ENCODE data around the gene PPP1R2B.

PPP1R2B gene

DNA sequence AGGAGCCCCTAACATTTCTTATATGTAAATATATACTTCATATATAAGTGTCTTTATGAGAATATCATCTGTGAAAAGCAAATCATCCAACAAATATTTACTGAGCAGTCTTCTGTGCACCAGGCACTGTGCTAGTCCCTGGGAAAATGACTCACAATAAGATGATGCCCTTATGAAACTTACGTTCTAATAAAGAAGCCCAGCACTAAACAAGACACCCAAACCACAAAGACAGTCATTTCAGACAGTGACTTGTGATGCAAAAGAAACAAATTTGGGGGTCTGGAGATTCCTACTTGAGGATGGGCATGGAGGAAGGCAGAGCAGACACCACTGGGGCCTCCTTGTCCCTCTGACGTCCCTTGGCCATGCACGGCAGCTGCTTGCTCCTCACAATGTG, 30.6 kb upstream of the PPP1R2B start:
- no peak for DNase-seq
- no peaks in the 10 kb centered on the region for H3K4me1 ChIP-seq
- H3K4me3 ChIP-seq (ENCODE audit: low read depth, low read length): no peak overlapping the region
- H3K27me3 ChIP-seq: no peaks in the 10 kb centered on the region
- TF ChIP-seq, protein P1, sequence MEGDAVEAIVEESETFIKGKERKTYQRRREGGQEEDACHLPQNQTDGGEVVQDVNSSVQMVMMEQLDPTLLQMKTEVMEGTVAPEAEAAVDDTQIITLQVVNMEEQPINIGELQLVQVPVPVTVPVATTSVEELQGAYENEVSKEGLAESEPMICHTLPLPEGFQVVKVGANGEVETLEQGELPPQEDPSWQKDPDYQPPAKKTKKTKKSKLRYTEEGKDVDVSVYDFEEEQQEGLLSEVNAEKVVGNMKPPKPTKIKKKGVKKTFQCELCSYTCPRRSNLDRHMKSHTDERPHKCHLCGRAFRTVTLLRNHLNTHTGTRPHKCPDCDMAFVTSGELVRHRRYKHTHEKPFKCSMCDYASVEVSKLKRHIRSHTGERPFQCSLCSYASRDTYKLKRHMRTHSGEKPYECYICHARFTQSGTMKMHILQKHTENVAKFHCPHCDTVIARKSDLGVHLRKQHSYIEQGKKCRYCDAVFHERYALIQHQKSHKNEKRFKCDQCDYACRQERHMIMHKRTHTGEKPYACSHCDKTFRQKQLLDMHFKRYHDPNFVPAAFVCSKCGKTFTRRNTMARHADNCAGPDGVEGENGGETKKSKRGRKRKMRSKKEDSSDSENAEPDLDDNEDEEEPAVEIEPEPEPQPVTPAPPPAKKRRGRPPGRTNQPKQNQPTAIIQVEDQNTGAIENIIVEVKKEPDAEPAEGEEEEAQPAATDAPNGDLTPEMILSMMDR (IDR thresholded peaks at IDR 0.05; ENCODE audit: low read depth, low read length): no peak
- no peaks in the 10 kb centered on the region for H3K9me3 ChIP-seq
- H3K36me3 ChIP-seq: no peaks in the 10 kb centered on the region

DNA sequence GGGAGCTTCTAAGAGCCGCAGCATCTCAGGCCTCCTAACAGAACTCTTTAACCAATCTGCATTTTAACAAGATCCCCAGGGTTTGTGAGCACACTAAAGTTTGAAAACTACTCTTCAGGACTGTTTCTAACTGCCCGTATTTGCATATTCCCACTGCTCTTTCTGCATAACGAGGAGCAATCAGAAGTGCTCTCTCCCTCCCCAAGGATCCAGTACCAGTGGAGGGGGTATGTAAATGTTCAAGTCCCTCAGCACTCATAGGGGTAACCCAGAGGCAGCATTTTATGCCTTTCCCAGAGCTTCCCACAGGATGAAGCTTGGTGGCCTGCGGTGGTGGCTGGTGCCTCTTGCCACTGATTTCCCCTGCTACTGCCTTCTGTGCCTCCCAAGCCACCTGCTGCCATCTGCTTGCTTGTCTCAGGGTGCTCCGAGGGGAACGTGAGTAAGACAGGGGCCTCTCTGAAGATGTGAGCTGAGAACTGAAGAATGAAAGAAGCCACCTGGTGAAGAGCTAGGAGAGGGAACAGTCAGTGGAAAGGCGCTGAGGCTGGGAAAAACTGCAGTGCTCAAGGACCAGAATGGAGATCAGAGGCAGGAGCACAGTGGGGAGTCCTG, 30.0 kb upstream of the PPP1R2B start:
- no peak for DNase-seq
- no peaks in the 10 kb centered on the region for H3K27me3 ChIP-seq
- TF ChIP-seq, protein P1 (IDR thresholded peaks at IDR 0.05; ENCODE audit: low read depth, low read length): no peak
- no peak overlapping the region for H3K4me3 ChIP-seq (ENCODE audit: low read depth, low read length)
- no peaks in the 10 kb centered on the region for H3K36me3 ChIP-seq
- H3K4me1 ChIP-seq: no peaks in the 10 kb centered on the region
- H3K9me3 ChIP-seq: no peaks in the 10 kb centered on the region

DNA sequence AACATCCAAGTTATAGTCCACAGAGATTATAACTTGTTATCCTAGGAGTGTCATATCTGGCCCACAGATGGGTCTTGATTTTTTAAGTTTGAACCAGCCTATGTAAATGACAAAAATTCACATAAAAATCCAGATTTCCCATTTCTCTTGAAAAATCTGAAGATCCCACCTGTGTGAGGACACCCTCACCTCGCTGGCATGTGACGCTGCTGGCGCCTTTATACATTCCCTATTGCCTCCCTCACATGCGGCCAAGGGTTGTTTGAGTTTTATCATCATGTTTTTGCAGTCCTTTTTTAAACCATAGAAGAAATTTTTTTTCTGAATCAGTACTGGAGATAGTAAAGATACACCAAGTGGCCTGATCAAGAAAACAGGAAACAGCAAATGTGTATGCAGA, 25.9 kb upstream of the PPP1R2B start:
- no peaks in the 10 kb centered on the region for H3K9me3 ChIP-seq
- H3K4me1 ChIP-seq: no peaks in the 10 kb centered on the region
- no peak for DNase-seq
- no peaks in the 10 kb centered on the region for H3K36me3 ChIP-seq
- H3K27me3 ChIP-seq: no peaks in the 10 kb centered on the region
- H3K4me3 ChIP-seq (ENCODE audit: low read depth, low read length): no peak overlapping the region
- TF ChIP-seq, protein P1 (IDR thresholded peaks at IDR 0.05; ENCODE audit: low read depth, low read length): no peak

DNA sequence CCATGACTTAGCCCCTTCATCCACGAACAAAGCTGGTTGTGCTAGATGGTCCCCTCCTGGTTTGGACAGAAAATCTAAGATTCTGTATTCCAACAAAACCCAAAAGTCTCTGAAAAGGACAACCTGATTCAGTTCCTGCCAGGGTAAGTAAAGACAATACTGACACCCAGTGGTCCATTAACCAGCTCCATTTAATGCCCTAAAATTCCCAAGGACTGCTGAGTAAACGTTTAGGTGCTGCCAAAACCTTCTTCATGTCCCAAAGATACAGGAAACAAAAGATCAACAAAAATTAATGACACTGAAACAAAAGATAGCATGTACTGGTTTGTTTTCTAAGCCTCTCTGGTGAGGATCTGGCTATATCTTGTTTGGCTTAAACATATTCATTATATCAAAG, 25.3 kb upstream of the PPP1R2B start:
- no peaks in the 10 kb centered on the region for H3K9me3 ChIP-seq
- H3K36me3 ChIP-seq: no peaks in the 10 kb centered on the region
- TF ChIP-seq, protein P1 (IDR thresholded peaks at IDR 0.05; ENCODE audit: low read depth, low read length): no peak
- no peak for DNase-seq
- no peak overlapping the region for H3K4me3 ChIP-seq (ENCODE audit: low read depth, low read length)
- H3K4me1 ChIP-seq: no peaks in the 10 kb centered on the region
- H3K27me3 ChIP-seq: no peaks in the 10 kb centered on the region

DNA sequence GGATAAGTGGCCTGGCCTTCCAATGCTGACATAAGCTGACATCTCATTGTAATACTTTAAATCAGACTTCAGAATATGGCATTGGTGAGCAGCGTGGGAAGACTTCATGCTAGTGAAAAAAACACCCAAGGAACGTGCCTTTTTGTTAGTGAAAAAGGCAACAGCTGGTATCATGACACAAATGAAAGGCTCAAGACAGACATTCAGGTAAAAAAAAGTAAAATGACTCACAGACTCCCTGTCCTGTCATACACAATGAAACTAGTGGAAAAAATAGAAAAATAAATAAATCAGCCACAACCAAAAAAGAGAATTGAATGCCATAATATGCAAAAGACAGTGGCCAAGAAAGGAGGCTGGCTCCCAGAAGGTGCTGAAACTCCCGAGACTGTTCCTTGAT, 24.4 kb upstream of the PPP1R2B start:
- no peaks in the 10 kb centered on the region for H3K9me3 ChIP-seq
- H3K36me3 ChIP-seq: no peaks in the 10 kb centered on the region
- DNase-seq: no peak
- TF ChIP-seq, protein P1 (IDR thresholded peaks at IDR 0.05; ENCODE audit: low read depth, low read length): no peak
- H3K27me3 ChIP-seq: no peaks in the 10 kb centered on the region
- no peaks in the 10 kb centered on the region for H3K4me1 ChIP-seq
- no peak overlapping the region for H3K4me3 ChIP-seq (ENCODE audit: low read depth, low read length)

DNA sequence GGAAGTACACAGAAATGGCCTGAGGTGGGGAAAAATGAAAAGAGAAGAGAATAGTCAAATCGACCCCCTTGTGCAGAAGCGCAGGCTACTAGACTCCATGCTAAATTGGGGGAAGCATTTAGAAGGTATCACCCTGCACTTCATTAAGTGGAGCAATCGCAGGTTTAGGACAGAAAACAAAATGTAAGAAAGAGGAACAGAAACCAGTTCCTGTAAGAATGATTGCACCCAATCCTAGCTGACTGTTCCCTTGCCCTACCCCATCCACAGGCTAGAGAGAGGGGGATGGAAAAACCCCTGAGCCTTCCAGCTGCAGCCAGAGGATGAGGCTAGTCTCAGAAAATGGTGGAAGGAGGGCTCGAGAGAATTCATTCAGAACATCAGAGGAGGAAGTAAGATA, 23.9 kb upstream of the PPP1R2B start:
- DNase-seq: no peak
- no peaks in the 10 kb centered on the region for H3K27me3 ChIP-seq
- no peaks in the 10 kb centered on the region for H3K36me3 ChIP-seq
- H3K4me1 ChIP-seq: no peaks in the 10 kb centered on the region
- no peaks in the 10 kb centered on the region for H3K9me3 ChIP-seq
- no peak overlapping the region for H3K4me3 ChIP-seq (ENCODE audit: low read depth, low read length)
- TF ChIP-seq, protein P1 (IDR thresholded peaks at IDR 0.05; ENCODE audit: low read depth, low read length): no peak

All from BE2C (cell line).